CD4-positive, alpha-beta T cell treated with Interleukin-6 for 4 hours (primary cell): ENCODE data around the gene NUDT14.

Experiments used
- DNase-seq: peaks from one replicate; pipeline ENCODE4 v3.0.0-alpha.2; 2020; ENCODE audit warnings: mixed read lengths

The NUDT14 gene

GRCh38 chr14:105123981-105124765 lies 56.9 kb downstream of the NUDT14 start:
- DNase-seq: no peak

- DNase-seq: no peak
Measured at GRCh38 chr14:105123064-105123665, 57.9 kb downstream of the NUDT14 start.
